GM23338 (cell line): ENCODE results near the gene CASS4. TPM values are rescaled to one million over a fixed set of nuclear protein-coding genes. Genes with fewer than 3 reads are reported as not detected.

Experiments
- ATAC-seq: fragments of 200-7000 bp; cut with Tn5 transposase; 3 replicates; pipeline ENCODE4 v1.9.1; 2020
- DNase-seq: peaks from one replicate; pipeline ENCODE4 v3.0.0-alpha.2; 2015; ENCODE audit warnings: low spot score
- H2AFZ ChIP-seq: fragments of 200-600 bp; sonication (generic); 2 replicates; pipeline ENCODE4 v1.8.0; 2016; ENCODE audit warnings: antibody characterized with exemption, mild to moderate bottlenecking, moderate library complexity
- H3F3A ChIP-seq: fragments of 200-600 bp; sonication (generic); replicated peaks from 2 replicates; pipeline ENCODE4 v1.8.0; 2017; ENCODE audit warnings: antibody characterized with exemption, mixed run types, low read depth
- H3K27ac ChIP-seq: fragments of 200-600 bp; sonication (generic); 2 replicates; pipeline ENCODE4 v1.6.1; 2016; ENCODE audit warnings: low read depth
- H3K27me3 ChIP-seq: fragments of 200-600 bp; sonication (generic); 2 replicates; pipeline ENCODE4 v1.8.0; 2016; ENCODE audit warnings: mild to moderate bottlenecking, mixed run types, moderate library complexity; ENCODE audit not compliant: insufficient read depth
- H3K36me3 ChIP-seq: fragments of 200-600 bp; sonication (generic); 2 replicates; pipeline ENCODE4 v1.8.0; 2016; ENCODE audit warnings: mild to moderate bottlenecking; ENCODE audit not compliant: insufficient read depth
- H3K4me1 ChIP-seq: fragments of 200-600 bp; sonication (generic); 2 replicates; pipeline ENCODE4 v1.8.0; 2016; ENCODE audit warnings: mild to moderate bottlenecking, moderate library complexity; ENCODE audit not compliant: insufficient read depth
- H3K4me2 ChIP-seq: fragments of 200-600 bp; sonication (generic); 2 replicates; pipeline ENCODE4 v1.7.1; 2017; ENCODE audit warnings: mixed run types
- H3K4me3 ChIP-seq: fragments of 200-600 bp; sonication (generic); 2 replicates; pipeline ENCODE4 v1.6.1; 2016; ENCODE audit warnings: mixed run types
- H3K79me2 ChIP-seq: fragments of 200-600 bp; sonication (generic); replicated peaks from 2 replicates; pipeline ENCODE4 v1.8.0; 2017; ENCODE audit warnings: mild to moderate bottlenecking; ENCODE audit not compliant: insufficient read depth
- H3K9me2 ChIP-seq: fragments of 200-600 bp; sonication (generic); 2 replicates; pipeline ENCODE4 v1.8.0; 2017; ENCODE audit not compliant: insufficient read depth
- H4K20me1 ChIP-seq: fragments of 200-600 bp; sonication (generic); replicated peaks from 2 replicates; pipeline ENCODE4 v1.8.0; 2017; ENCODE audit warnings: mild to moderate bottlenecking; ENCODE audit not compliant: insufficient read depth
- H3K27ac Mint-ChIP-seq: 2 replicates; pipeline ENCODE4 v1.8.0; 2020; ENCODE audit warnings: inconsistent platforms, mild to moderate bottlenecking, moderate library complexity, mixed read lengths
- H3K27me3 Mint-ChIP-seq: 3 replicates; pipeline ENCODE4 v1.8.0; 2022; ENCODE audit warnings: low read depth, mild to moderate bottlenecking, moderate library complexity, mixed read lengths, inconsistent platforms; ENCODE audit not compliant: insufficient read depth, poor library complexity
- H3K36me3 Mint-ChIP-seq: 3 replicates; pipeline ENCODE4 v1.8.0; 2021; ENCODE audit warnings: low read depth, mild to moderate bottlenecking, inconsistent platforms, moderate library complexity, mixed read lengths
- H3K4me1 Mint-ChIP-seq: 3 replicates; pipeline ENCODE4 v1.8.0; 2020; ENCODE audit warnings: mild to moderate bottlenecking, inconsistent platforms, mixed read lengths
- H3K4me3 Mint-ChIP-seq: 3 replicates; pipeline ENCODE4 v1.8.0; 2021; ENCODE audit warnings: moderate library complexity, mild to moderate bottlenecking, inconsistent platforms, mixed read lengths
- H3K9me3 Mint-ChIP-seq: 3 replicates; pipeline ENCODE4 v1.8.0; 2020; ENCODE audit warnings: moderate library complexity, mild to moderate bottlenecking, inconsistent platforms, mixed read lengths
- CTCF ChIP-seq, 2 experiments: fragments of 200-600 bp in 1 of 2; sonication (generic) in 1 of 2; conservative IDR thresholded peaks; 2 replicates each; pipeline versions ENCODE4 v1.5.1 to v1.6.1; 2016 to 2017; ENCODE audit warnings: antibody characterized with exemption in 2 of 2, low read depth in 2 of 2, mild to moderate bottlenecking in 2 of 2, moderate library complexity in 1 of 2
- EZH2phosphoT487 ChIP-seq: fragments of 200-600 bp; sonication (generic); IDR thresholded peaks from one replicate; pipeline ENCODE4 v1.8.1; 2018; ENCODE audit warnings: antibody characterized with exemption; ENCODE audit not compliant: unreplicated experiment
- JUNB ChIP-seq: IDR thresholded peaks from one replicate; pipeline ENCODE4 v1.6.1; 2016; ENCODE audit warnings: antibody characterized with exemption; ENCODE audit not compliant: unreplicated experiment
- NANOG ChIP-seq: IDR thresholded peaks from 2 replicates; pipeline ENCODE4 v1.6.1; 2016; ENCODE audit warnings: antibody characterized with exemption, borderline replicate concordance
- POLR2AphosphoS5 ChIP-seq: IDR thresholded peaks from 2 replicates; pipeline ENCODE4 v1.6.1; 2016; ENCODE audit warnings: antibody characterized with exemption, low read depth
- ZNF462 ChIP-seq: fragments of 250-450 bp; sonication (Bioruptor Pico); IDR thresholded peaks from 2 replicates; pipeline ENCODE4 v1.5.0; 2020; ENCODE audit warnings: mild to moderate bottlenecking, moderate library complexity
- polyA plus RNA-seq: library from polyadenylated mRNA; unstranded; fragments of >200 nt; fragmentation: Nextera tagmentation; extraction: Ambion mirVana; gene quantifications from 2 replicates; pipeline ENCODE4 v1.2.1, GENCODE V29; 2016
- total RNA-seq: library from RNA; depleted of rRNA; stranded (reverse); fragments of >200 nt; shearing (Covaris generic); gene quantifications from 2 replicates; pipeline ENCODE4 v1.2.3, GENCODE V29; 2014

CASS4 gene
- total and polyA plus RNA-seq, 2 experiments from 2014 or later = not detected

- no peaks in the 10 kb centered on the region for H3K79me2 ChIP-seq
- DNase-seq (no peak), ATAC-seq (no peak)
- H3K4me1 ChIP-seq = no peaks in the 10 kb centered on the region
- H3K4me3 ChIP-seq = no peak overlapping the region
- no peaks in the 10 kb centered on the region for H3K27me3 ChIP-seq
- Mint-ChIP-seq H3K36me3 (peaks cover 4% of the 10 kb centered on the region; the same call in 1 of the 3 replicates), H3K27ac (no peak overlapping the region), H3K4me3 (no peak overlapping the region), H3K4me1 (no peaks in the 10 kb centered on the region), H3K9me3 (no peaks in the 10 kb centered on the region), H3K27me3 (no peaks in the 10 kb centered on the region)
- no peak overlapping the region for H3K4me2 ChIP-seq
- no peaks in the 10 kb centered on the region for H3K9me2 ChIP-seq
- H3K27ac ChIP-seq = no peak overlapping the region
- no peak overlapping the region for H2AFZ ChIP-seq
- H3K36me3 ChIP-seq = no peaks in the 10 kb centered on the region
- no peak for TF ChIP-seq EZH2phosphoT487
- no peaks in the 10 kb centered on the region for H4K20me1 ChIP-seq
- no peaks in the 10 kb centered on the region for H3F3A ChIP-seq
These were observed 889 bp downstream of the CASS4 start for GRCh38 chr20:56412949-56413348.

GRCh38 chr20:56414842-56415765 is 3.0 kb downstream of the CASS4 start:
- Histone ChIP-seq H3K4me3 (no peak overlapping the region), H3K9me2 (no peaks in the 10 kb centered on the region), H3K27ac (no peak overlapping the region), H3K36me3 (no peaks in the 10 kb centered on the region), H3K4me1 (no peaks in the 10 kb centered on the region), H4K20me1 (no peaks in the 10 kb centered on the region), H2AFZ (no peak overlapping the region), H3K79me2 (no peaks in the 10 kb centered on the region), H3K4me2 (no peak overlapping the region), H3K27me3 (no peaks in the 10 kb centered on the region), H3F3A (no peaks in the 10 kb centered on the region)
- TF ChIP-seq CTCF (conservative IDR thresholded peaks at IDR 0.05; ENCODE audit: low read depth in 2 of 2) (no peak), POLR2AphosphoS5 (no peak), JUNB (no peak)
- DNase-seq (no peak), ATAC-seq (no peak)
- H3K27ac Mint-ChIP-seq = no peak overlapping the region
- no peak overlapping the region for H3K4me3 Mint-ChIP-seq
- H3K36me3 Mint-ChIP-seq = no peaks in the 10 kb centered on the region
- no peaks in the 10 kb centered on the region for H3K27me3 Mint-ChIP-seq
- peaks cover 4% of the 10 kb centered on the region; the same call in 1 of the 3 replicates for H3K4me1 Mint-ChIP-seq
- no peaks in the 10 kb centered on the region for H3K9me3 Mint-ChIP-seq

GRCh38 chr20:56417402-56417801 is 5.3 kb downstream of the CASS4 start:
- DNase-seq (no peak), ATAC-seq (no peak; the same call in 2 of the 3 replicates)
- no peaks in the 10 kb centered on the region for H3K79me2 ChIP-seq
- no peak overlapping the region for H2AFZ ChIP-seq
- H3K27me3 ChIP-seq = peaks cover 3% of the 10 kb centered on the region; the same call in 1 of the 2 replicates
- H3F3A ChIP-seq = no peaks in the 10 kb centered on the region
- H3K4me3 ChIP-seq = no peak overlapping the region
- Mint-ChIP-seq H3K9me3 (no peaks in the 10 kb centered on the region), H3K27me3 (peaks cover 12% of the 10 kb centered on the region), H3K36me3 (no peaks in the 10 kb centered on the region), H3K27ac (no peak overlapping the region), H3K4me3 (no peak overlapping the region), H3K4me1 (peaks cover 8% of the 10 kb centered on the region)
- no peaks in the 10 kb centered on the region for H3K36me3 ChIP-seq
- H4K20me1 ChIP-seq = no peaks in the 10 kb centered on the region
- H3K4me1 ChIP-seq = no peaks in the 10 kb centered on the region
- no peak overlapping the region for H3K4me2 ChIP-seq
- H3K9me2 ChIP-seq = no peaks in the 10 kb centered on the region
- H3K27ac ChIP-seq = no peak overlapping the region
- no peak for TF ChIP-seq ZNF462 (CRISPR knock-in tag)
- TF ChIP-seq NANOG = no peak
